Middle frontal gyrus (tissue), 1 donor: ENCODE results near the gene ITIH5.

ENCODE experiments used
- DNase-seq: peaks from one replicate; pipeline ENCODE4 v3.0.0-alpha.2; 2015; ENCODE audit warnings: low spot score; ENCODE audit errors: extremely low spot score

Gene ITIH5

DNA sequence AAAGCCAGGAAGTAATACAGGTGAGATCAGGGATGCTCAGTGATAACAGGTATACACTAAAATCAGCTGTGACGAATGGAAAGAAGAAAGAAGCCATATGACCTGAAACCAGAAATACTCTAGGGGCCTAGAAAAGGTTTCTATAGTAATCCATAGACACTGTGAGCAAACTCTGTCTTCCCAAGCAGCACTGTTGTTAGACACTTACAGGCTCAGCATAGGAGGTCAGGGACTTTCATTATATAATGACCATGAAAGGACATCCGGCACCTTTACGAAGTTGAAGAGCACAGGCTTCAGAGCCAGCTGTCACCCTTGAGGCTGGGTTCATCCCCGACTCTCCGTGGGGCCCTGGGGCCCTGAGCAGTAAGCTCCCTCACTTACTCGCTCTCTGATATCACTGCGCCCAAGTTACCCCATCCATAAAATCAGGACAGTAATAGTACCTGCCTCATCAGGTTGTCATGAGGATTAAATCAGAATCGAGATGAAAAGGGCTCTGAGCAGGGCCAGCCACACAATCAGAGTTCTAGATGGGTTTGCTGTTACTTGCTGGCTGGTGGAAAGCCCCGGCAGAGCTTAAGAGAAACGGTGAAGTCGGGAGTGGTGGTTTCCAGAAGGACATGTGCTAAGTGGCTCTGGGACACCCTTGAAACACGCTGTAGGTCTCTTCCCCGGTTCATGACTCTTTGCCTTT lies 79.5 kb downstream of the ITIH5 start:
- DNase-seq = no peak

GRCh38 chr10:7585228-7585627 lies 81.5 kb downstream of the ITIH5 start:
- no peak for DNase-seq

DNA sequence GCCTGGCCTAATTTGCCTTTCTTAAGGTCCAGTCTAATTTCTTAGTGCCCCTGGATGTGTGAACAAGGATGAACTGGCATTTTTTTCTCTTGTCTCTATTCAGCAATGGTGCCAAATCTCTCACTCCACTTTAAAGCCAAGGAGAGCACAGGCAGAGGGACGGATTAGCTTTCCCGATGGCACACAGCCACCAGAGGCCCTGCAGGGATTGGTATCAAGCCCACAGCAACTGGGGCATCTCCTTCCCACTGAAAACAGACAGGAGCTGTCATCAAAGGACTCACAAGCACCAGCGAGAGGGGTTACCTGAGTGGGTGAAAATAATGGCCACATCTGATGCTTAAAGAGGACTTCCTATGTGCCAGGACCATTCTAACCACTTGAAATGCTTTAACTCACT lies 83.1 kb downstream of the ITIH5 start:
- DNase-seq = no peak

DNA sequence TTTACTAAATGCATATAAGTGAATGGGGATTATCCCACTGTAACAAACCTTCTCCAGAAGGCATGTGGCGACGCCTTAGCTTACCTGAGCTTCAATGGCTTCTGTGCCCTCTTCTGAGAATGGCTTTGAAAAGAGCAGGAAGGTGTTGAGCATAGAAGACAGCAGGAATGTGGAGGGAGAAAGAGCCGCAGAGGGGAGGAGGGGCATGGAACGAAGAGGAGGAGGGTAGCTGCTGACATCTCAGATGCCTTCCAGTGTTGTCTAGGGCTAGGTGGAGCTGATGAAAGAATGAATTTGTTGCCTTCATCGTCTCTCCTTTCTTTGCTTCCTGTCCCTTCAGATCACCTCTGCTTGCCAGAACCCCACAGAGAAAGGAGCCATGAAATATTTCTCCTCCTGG lies 86.2 kb downstream of the ITIH5 start:
- DNase-seq = no peak

GRCh38 chr10:7579681-7580080 lies 87.1 kb downstream of the ITIH5 start:
- no peak for DNase-seq

DNA sequence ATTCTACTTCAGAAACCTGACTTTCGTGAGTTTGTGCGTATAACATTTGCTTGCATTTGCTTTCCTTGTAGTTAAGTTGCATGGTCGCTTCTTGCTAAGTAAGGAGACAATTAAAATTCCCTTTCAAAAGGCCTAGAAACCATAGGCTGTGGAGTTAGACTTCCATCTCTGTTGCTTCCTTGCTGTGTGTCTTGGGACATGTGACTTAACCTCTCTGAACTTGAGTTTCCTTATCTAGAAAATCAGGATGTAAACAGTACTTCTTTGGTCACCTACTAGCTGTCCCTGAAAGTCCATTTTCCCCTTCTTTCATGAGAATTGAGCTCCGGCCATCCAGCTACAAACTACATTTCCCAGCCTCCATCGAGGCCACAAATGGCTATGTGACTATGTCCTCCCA lies 89.2 kb downstream of the ITIH5 start:
- no peak for DNase-seq

GRCh38 chr10:7577176-7577575 lies 89.6 kb downstream of the ITIH5 start:
- no peak for DNase-seq

GRCh38 chr10:7576340-7576739 lies 90.4 kb downstream of the ITIH5 start:
- no peak for DNase-seq

- DNase-seq = peak; percentile 41
These were observed 94.4 kb downstream of the ITIH5 start for GRCh38 chr10:7572391-7572790.

DNA sequence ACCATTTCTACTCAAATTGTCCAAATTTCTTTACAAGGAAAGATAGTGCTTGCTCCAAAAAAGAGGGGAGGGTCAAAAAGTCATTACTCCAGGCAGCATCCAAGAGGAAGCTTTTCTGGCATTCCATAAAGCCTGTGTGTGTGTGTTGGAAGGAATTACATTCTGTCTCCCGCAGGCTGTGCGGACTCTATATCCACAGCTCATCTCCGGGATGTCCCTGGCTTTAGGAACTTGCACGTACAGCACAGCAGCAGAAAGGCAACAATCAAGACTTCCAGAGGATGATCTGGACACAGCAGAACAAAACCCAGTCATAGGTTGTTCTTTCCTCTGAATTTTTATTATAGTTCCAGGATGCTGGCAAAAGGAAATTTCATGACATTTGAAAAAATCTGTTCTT lies 94.8 kb downstream of the ITIH5 start:
- no peak for DNase-seq

GRCh38 chr10:7567911-7568620 lies 98.7 kb downstream of the ITIH5 start:
- DNase-seq = no peak

DNA sequence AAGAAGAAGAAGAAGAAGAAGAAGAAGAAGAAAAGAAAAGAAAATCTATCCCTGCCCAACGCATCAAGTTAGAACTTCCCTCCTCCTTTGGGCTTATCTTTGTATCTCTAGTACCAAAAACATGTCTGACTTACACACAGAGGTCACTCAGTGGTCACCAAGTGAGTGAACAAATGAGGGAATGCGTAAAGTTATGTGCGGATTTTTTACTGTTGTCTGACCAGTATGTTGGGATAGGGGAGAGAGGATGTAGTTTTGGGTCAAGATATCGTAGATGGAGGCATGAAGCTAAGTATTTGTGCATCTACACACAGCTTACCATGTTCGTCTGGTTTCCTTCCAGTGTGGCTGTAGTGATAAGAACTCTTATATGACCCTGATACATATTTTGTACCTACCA lies 99.9 kb downstream of the ITIH5 start:
- no peak for DNase-seq

- DNase-seq = no peak
These were observed 100.9 kb downstream of the ITIH5 start for GRCh38 chr10:7565871-7566270.

DNA sequence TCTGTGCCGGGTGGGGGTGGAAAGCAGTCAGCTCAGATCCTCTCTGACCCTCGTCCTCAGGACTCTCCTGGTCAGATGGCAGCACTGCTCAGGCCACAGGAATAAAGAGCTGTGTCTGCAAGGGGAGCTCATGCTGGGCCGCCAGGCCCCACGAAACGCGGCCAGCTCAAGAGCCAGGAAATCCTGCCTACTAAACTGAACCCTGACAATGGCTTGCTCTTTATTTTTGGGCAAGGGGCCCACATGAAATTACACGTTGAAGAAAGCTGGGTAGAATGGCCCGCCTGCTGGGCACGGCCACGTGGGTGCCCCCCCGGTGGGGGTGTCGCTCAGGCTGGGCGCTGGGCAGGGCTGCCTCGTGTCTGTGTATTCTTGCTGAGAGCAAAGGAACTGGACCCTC lies 103.0 kb downstream of the ITIH5 start:
- no peak for DNase-seq

GRCh38 chr10:7563368-7563767 lies 103.4 kb downstream of the ITIH5 start:
- no peak for DNase-seq

GRCh38 chr10:7561985-7562384 lies 104.8 kb downstream of the ITIH5 start:
- DNase-seq = no peak

DNA sequence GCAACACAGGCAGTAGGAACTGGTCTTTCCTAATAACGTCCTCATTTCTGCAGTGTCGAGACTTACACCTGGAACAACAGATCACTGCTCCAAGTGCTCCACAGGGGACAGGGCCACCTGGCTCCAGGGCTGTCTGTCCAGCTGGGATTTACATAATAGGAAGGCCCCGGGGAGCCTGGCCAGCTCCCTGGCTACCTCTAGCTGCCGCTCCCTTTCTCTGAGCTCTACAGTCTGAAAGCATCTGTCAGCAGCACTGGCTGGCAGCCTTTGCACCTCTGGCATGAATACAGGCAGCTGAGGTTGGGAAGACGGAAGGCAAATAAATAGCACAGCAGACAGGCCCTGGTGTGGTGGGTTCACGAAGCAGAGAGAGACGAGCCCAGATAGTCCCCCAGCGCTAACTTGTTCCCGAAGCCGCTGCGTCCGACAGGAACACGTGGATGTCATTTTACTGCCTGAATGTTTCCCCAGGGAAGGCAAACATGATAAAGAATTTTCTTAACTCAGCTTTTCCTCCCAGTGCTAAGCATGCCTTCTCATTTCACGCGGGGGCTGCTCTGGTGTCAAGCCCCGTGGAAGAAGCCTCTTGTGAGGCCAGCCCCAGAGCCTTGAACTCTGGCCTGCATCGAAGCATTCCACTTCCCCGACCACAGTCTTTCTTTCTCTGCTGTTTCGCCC lies 105.4 kb downstream of the ITIH5 start:
- DNase-seq = no peak

DNA sequence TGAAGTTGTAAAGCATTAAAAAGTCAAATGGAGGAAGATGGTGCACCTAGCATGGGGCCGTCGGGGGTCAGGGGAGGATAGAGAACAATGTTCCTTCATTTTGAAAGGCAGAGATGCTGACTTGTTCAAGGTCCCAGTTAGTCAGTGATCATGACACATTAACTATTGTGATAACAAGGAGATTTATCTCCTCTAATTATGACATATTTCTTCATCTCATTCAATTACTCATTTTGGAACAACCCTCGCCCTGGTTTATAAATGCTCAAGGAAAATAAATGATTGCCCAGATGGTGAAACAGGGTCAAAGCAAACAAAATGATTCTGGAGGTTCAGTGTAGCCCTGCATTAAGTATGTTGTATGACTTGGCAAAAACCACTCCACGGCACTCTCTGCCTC lies 106.2 kb downstream of the ITIH5 start:
- DNase-seq = no peak

DNA sequence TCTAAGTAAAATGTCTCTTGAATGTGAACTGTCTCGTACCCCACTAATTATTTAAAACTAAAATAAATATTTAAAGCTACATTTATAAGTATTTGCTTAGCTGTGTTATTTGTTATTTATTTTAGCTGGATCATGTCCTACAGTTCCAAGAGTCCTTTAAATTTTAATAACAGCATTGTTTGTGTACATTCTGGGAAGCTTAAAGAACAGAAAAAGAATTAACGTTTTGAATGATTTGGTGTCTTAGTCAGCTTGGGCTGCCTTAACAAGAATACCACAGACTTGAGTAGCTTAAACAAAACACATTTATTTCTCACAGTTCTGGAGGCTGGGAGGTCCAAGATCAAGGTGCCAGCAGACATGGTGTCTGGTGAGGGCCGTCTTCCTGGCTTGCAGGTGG lies 107.4 kb downstream of the ITIH5 start:
- DNase-seq = no peak

DNA sequence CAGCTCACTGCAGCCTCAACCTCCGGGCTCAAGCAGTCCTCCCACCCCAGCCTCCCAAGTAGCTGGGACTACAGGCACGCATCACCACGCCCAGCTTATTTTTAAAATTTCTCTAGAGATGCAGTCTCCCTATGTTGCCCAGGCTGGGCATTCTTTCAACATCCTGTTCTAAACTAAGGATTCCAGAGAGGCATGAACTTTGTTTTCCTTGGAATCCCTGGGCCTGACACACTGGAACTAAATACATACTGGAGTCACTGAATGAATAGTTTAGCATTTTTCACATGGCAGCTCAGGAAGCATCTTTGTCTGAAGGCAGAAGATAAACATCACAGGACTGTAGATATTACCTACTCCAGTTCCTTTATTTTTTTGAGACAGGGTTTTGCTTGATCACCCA lies 108.7 kb downstream of the ITIH5 start:
- DNase-seq = no peak

DNA sequence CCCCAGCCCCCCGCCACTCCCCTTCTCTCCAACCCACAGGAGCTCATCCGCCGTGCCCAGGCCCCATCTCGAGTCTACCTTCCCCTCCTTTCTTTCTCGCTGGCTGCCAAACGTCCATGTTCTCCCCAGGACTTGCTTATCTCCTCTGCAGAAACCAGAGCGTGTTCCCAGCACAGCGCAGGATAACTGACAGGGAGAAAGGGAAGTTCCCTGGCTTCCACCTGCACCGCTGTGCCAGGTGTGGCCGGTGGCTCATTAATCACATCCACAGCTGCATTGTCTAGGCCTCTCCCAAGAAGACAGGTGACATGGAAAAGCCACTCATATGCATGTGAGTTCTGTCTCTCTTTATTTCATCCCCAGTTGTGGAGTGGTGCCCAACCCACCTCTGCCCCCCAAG lies 113.2 kb downstream of the ITIH5 start:
- DNase-seq = no peak

DNA sequence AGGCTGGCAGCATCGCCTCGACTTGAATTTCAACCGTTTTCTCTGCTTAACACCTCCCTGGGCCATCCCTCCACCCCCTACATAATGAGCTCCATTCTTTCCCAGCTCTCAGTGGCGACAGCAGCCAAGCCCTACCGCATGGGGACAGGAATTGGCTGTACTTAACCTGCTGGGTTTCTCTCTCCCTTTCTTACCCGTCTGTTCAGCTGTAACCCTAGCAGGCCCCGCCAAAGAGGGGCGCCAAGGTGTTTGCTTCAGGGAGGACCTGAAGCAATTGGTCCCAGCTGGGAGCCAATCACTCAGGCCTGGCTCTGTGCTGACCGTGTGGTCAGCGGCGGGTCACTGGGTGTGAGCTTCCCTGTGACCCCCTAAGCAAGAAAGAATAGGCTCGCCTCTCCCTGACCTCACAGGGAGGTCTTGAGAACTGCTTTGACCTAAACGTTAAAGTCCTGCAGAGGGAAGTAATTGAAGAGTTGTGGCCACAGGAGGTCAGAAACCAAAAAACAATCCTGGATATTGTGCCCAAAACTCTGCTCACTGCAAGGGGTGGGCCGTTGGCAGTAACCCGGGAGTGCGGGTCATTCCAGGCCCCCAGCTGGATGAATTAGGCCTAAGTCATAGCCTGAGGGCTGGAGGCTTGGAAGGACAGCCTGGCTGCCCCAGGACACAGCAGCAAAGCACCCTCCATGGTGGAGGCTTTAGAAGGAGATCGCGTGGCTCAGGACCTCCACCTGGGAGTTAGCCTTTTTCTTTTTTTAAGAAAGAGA lies 114.6 kb downstream of the ITIH5 start:
- DNase-seq = no peak
